Fibroblast of lung (primary cell): ENCODE measurements around the gene CHPF2. TPM values are rescaled to one million over a fixed set of nuclear protein-coding genes. Genes with fewer than 3 reads are reported as not detected.

Experiments
- DNase-seq, 2 donors: peaks; one replicate each; pipeline versions ENCODE4 v3.0.0 to v3.0.0-alpha.2; 2010; ENCODE audit warnings: low read depth in 2 of 2
- H2AFZ ChIP-seq: 2 replicates; pipeline ENCODE4 v1.5.1; 2012; ENCODE audit warnings: low read length, control low read depth, inconsistent platforms
- H3K27ac ChIP-seq: 2 replicates; pipeline ENCODE4 v1.5.1; 2011; ENCODE audit warnings: low read length, control low read depth; ENCODE audit not compliant: insufficient read depth
- H3K27me3 ChIP-seq: 2 replicates; pipeline ENCODE4 v1.5.1; 2011; ENCODE audit warnings: mild to moderate bottlenecking, low read length; ENCODE audit not compliant: control insufficient read depth, insufficient read depth
- H3K36me3 ChIP-seq: 2 replicates; pipeline ENCODE4 v1.5.1; 2011; ENCODE audit warnings: low read length; ENCODE audit not compliant: control insufficient read depth, insufficient read depth
- H3K4me1 ChIP-seq: 2 replicates; pipeline ENCODE4 v1.5.1; 2011; ENCODE audit warnings: low read length; ENCODE audit not compliant: control insufficient read depth, insufficient read depth; ENCODE audit errors: extremely low read depth
- H3K4me2 ChIP-seq: 2 replicates; pipeline ENCODE4 v1.5.1; 2011; ENCODE audit warnings: low read length, control low read depth; ENCODE audit not compliant: insufficient read depth; ENCODE audit errors: extremely low read depth
- H3K4me3 ChIP-seq, 4 experiments: fragments of 200-600 bp in 1 of 4; sonication (generic) in 1 of 4; replicated peaks in 1 of 4; 2 replicates each; pipeline ENCODE4 v1.5.1; 2011 to 2016; ENCODE audit warnings: low read length in 4 of 4, low read depth in 3 of 4, mild to moderate bottlenecking in 3 of 4, control low read depth in 2 of 4, inconsistent platforms in 1 of 4, mixed read lengths in 1 of 4; ENCODE audit not compliant: insufficient read depth in 1 of 4; ENCODE audit errors: control extremely low read depth in 1 of 4
- H3K79me2 ChIP-seq: 2 replicates; pipeline ENCODE4 v1.5.1; 2012; ENCODE audit warnings: mild to moderate bottlenecking, low read length, inconsistent platforms; ENCODE audit not compliant: control insufficient read depth, insufficient read depth
- H3K9ac ChIP-seq: 2 replicates; pipeline ENCODE4 v1.5.1; 2011; ENCODE audit warnings: mild to moderate bottlenecking, low read length, control low read depth; ENCODE audit not compliant: insufficient read depth
- H3K9me3 ChIP-seq: 2 replicates; pipeline ENCODE4 v1.5.1; 2012; ENCODE audit warnings: low read depth, low read length; ENCODE audit not compliant: control insufficient read depth, insufficient read depth
- H4K20me1 ChIP-seq: 2 replicates; pipeline ENCODE4 v1.5.1; 2011; ENCODE audit warnings: low read length; ENCODE audit not compliant: control insufficient read depth, insufficient read depth; ENCODE audit errors: extremely low read depth
- CTCF ChIP-seq, 2 donors: IDR thresholded peaks in 1 of 2; conservative IDR thresholded peaks in 1 of 2; 1 replicate in 1 of 2; 2 replicates in 1 of 2; pipeline ENCODE4 v1.5.1; 2011 to 2012; ENCODE audit warnings: low read length in 2 of 2, control low read depth in 1 of 2, inconsistent platforms in 1 of 2, low read depth in 1 of 2, mild to moderate bottlenecking in 1 of 2
- EZH2 ChIP-seq: IDR thresholded peaks from 2 replicates; pipeline ENCODE4 v1.5.1; 2012; ENCODE audit warnings: low read length, control low read depth, mild to moderate bottlenecking; ENCODE audit errors: missing control alignments
- polyA plus RNA-seq, 2 donors: library from polyadenylated mRNA; depleted of rRNA in 1 of 2; stranded (reverse) in 1 of 2; unstranded in 1 of 2; fragments of >200 nt; gene quantifications; 2 replicates each; pipeline ENCODE4 v1.2.1, GENCODE V29; 2011 to 2012; ENCODE audit warnings: missing spikeins in 1 of 2
- total RNA-seq: library from RNA; depleted of rRNA; stranded (reverse); fragments of >200 nt; gene quantifications from 2 replicates; pipeline ENCODE4 v1.2.1, GENCODE V29; 2014

The CHPF2 gene
- total and polyA plus RNA-seq, 2 donors (not counting 1 experiment from before 2014, with no cell fraction given), result 42.5 to 46.7 TPM

- H3K4me1 ChIP-seq, result no peaks in the 10 kb centered on the region
- H3K27me3 ChIP-seq, result peaks cover 53% of the 10 kb centered on the region
Observed at GRCh38 chr7:151201751-151202150, 30.5 kb upstream of the CHPF2 start.

GRCh38 chr7:151202836-151203235, 29.4 kb upstream of the CHPF2 start:
- H3K9ac ChIP-seq, result no peak overlapping the region
- DNase-seq, result no peak
- H3K36me3 ChIP-seq, result no peaks in the 10 kb centered on the region
- H3K4me2 ChIP-seq, result no peak overlapping the region
- no peaks in the 10 kb centered on the region for H4K20me1 ChIP-seq
- H3K9me3 ChIP-seq, result no peaks in the 10 kb centered on the region
- no peak overlapping the region for H3K27ac ChIP-seq
- no peak overlapping the region for H2AFZ ChIP-seq
- H3K27me3 ChIP-seq, result peaks cover 58% of the 10 kb centered on the region
- no peaks in the 10 kb centered on the region for H3K79me2 ChIP-seq
- TF ChIP-seq EZH2 (no peak), CTCF (conservative IDR thresholded peaks at IDR 0.05 in 1 of 2, IDR thresholded peaks at IDR 0.05 in 1 of 2; ENCODE audit: low read depth in 1 of 2, low read length in 2 of 2) (no peak)
- no peak overlapping the region for H3K4me3 ChIP-seq
- H3K4me1 ChIP-seq, result no peaks in the 10 kb centered on the region

More at GRCh38 chr7:151201751-151202150, 30.5 kb upstream of the CHPF2 start:
- no peak overlapping the region for H2AFZ ChIP-seq
- TF ChIP-seq EZH2, result no peak
- TF ChIP-seq CTCF (conservative IDR thresholded peaks at IDR 0.05 in 1 of 2, IDR thresholded peaks at IDR 0.05 in 1 of 2; ENCODE audit: low read depth in 1 of 2, low read length in 2 of 2), result no peak
- DNase-seq, result no peak
- H3K36me3 ChIP-seq, result no peaks in the 10 kb centered on the region
- H3K27ac ChIP-seq, result no peak overlapping the region
- no peaks in the 10 kb centered on the region for H3K9me3 ChIP-seq
- H3K4me2 ChIP-seq, result no peak overlapping the region
- H4K20me1 ChIP-seq, result no peaks in the 10 kb centered on the region
- H3K79me2 ChIP-seq, result no peaks in the 10 kb centered on the region
- H3K9ac ChIP-seq, result no peak overlapping the region
- H3K4me3 ChIP-seq, result no peak overlapping the region

GRCh38 chr7:151204383-151205032, 27.8 kb upstream of the CHPF2 start:
- H3K4me1 ChIP-seq, result no peaks in the 10 kb centered on the region
- H3K9ac ChIP-seq, result no peak overlapping the region
- H3K36me3 ChIP-seq, result no peaks in the 10 kb centered on the region
- no peaks in the 10 kb centered on the region for H3K9me3 ChIP-seq
- peaks cover 49% of the 10 kb centered on the region for H3K27me3 ChIP-seq
- no peak overlapping the region for H3K4me2 ChIP-seq
- no peaks in the 10 kb centered on the region for H4K20me1 ChIP-seq
- no peak overlapping the region for H2AFZ ChIP-seq
- TF ChIP-seq EZH2, result no peak
- TF ChIP-seq CTCF (conservative IDR thresholded peaks at IDR 0.05 in 1 of 2, IDR thresholded peaks at IDR 0.05 in 1 of 2; ENCODE audit: low read depth in 1 of 2, low read length in 2 of 2), result no peak
- H3K4me3 ChIP-seq, result no peak overlapping the region
- H3K79me2 ChIP-seq, result no peaks in the 10 kb centered on the region
- no peak for DNase-seq
- H3K27ac ChIP-seq, result no peak overlapping the region
